ENCODE data around the gene SLC4A1. TPM values are rescaled to one million over a fixed set of nuclear protein-coding genes. Genes with fewer than 3 reads are reported as not detected.

Gene SLC4A1
- total RNA-seq, 2 experiments from 2014 or later, result not detected

DNA sequence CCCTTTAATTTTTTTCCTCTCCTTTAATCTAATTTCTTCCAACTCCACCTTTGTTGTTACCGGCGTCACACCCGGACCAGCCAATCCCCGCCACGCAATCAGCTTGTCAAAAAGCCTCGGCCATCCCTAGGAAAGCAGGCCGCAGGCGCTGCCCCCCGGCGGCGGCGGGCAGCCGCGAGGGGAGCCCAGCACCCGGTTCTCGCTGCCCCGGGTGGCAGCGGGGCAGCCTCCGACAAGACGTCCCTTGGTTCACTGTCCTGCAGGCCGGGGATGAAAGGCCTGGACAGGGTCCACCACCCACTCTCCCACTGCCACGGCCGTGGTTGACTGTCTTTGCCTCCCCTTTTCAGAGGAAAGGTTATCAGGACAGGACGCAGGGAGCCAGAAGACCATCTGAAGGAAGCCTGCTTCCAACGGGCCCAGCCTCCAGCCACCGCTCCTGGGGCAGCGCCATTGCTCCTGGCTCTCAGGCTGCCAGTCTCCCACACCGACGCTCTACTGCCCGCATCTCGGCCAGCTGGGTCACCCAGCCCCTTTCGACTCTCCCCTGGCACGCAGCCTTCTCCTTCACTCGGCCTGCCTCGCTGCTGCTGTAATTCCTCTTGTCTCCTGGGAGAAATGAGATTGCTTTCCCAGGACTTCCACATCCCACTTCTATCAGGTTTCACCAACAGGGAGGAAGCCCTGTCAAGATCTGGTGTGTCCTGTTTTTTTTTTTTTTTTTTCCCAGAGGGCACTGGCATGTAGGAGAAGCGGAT is 45.6 kb downstream of the SLC4A1 start:
- intact Hi-C loops (cut with micrococcal nuclease), result loop anchor here (10.0 kb wide), 1 partner anchor 1477 kb away; the partner anchor contains the start of gene EZH1

DNA sequence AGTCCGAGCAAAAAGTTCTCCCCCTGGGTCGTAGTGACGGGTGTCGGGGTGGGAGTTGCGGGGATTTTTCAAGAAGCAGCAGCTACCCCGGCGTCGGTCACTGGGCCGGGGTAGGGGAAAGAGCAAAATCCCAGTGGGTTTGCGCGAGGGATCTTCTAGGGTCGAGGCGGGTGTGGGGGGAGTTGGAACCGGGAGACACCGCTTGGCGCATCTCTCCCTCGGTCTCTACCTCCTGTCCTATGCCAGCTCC is 46.1 kb downstream of the SLC4A1 start:
- Mint-ChIP-seq H3K27me3 (ENCODE audit: low read depth) (no peaks in the 10 kb centered on the region), H3K36me3 (ENCODE audit: low read depth) (peaks cover 8% of the 10 kb centered on the region), H3K27ac (peak overlapping the region; percentile 88), H3K9me3 (no peaks in the 10 kb centered on the region), H3K4me1 (ENCODE audit: low read depth) (peaks cover 11% of the 10 kb centered on the region), H3K4me3 (peak overlapping the region; percentile 83)
- CTCF ChIA-PET, result interaction anchor here (1.0 to 4.9 kb wide), 7 partner anchors 8 to 124 kb away, joined by 3 to 41 read pairs (median 5); partner anchors contain the start of gene SLC25A39
- DNase-seq, result no peak
- intact Hi-C loops (cut with micrococcal nuclease), result loop anchor here (2.0 to 10.0 kb wide), 2 partner anchors 25 to 1477 kb away; partner anchors contain the start of gene EZH1

More for the DNA sequence above, 45.6 kb downstream of the SLC4A1 start:
- H3K9me3 Mint-ChIP-seq, result no peaks in the 10 kb centered on the region
- CTCF ChIA-PET, result interaction anchor here (1.0 to 4.9 kb wide), 7 partner anchors 9 to 124 kb away, joined by 3 to 41 read pairs (median 5); partner anchors contain the start of gene SLC25A39
- peak overlapping the region; percentile 88 for H3K27ac Mint-ChIP-seq
- peaks cover 8% of the 10 kb centered on the region for H3K4me1 Mint-ChIP-seq (ENCODE audit: low read depth)
- peak; percentile 70 for DNase-seq
- peak overlapping the region; percentile 83 for H3K4me3 Mint-ChIP-seq
- H3K36me3 Mint-ChIP-seq (ENCODE audit: low read depth), result peaks cover 4% of the 10 kb centered on the region
- no peaks in the 10 kb centered on the region for H3K27me3 Mint-ChIP-seq (ENCODE audit: low read depth)

DNA sequence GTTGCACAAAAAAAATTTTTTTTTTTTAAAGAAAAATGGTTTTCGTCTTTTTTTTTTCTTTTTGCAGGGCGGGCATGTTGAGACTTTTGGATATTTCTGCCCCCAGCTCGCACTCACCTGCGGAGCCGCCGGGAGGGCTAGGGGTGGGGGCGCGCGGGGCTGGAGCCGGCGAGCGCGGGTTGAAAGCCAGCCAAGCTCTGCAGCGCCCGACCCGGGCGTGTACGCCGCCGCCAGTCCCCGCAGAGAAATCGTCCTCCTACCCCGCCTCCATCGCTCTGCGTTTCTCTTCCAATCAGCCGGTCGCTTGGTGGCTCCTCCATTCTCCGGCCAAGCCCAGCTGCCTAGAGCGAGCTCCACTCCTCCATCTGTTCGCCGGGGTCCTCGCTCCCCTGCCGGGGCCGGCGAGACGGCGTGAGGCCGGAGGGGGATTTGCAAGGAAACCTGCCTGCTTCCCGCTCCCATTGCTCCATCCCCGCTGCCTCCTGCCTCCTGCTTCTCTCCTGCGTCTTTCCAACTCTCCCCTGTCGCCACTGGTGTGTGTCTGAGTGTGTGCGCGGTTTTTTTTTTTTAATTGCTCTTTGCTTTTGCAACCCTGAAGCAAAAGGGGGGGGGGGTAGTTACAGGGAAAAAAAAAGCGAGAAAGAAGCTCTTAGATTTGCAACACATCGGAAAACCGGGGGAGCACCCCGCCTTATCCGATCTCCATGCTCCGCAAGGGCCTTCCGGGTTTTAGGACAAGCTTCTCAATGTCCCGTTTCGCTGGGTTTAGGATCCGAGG is 46.7 kb downstream of the SLC4A1 start:
- peak; percentile 73 for DNase-seq
- peak overlapping the region; percentile 83 for H3K4me3 Mint-ChIP-seq
- intact Hi-C loops (cut with micrococcal nuclease), result loop anchor here (2.0 to 10.0 kb wide), 2 partner anchors 26 to 1476 kb away; partner anchors contain the start of gene EZH1
- no peaks in the 10 kb centered on the region for H3K27me3 Mint-ChIP-seq (ENCODE audit: low read depth)
- peak overlapping the region; percentile 88 for H3K27ac Mint-ChIP-seq
- H3K4me1 Mint-ChIP-seq (ENCODE audit: low read depth), result peaks cover 16% of the 10 kb centered on the region
- peaks cover 13% of the 10 kb centered on the region for H3K36me3 Mint-ChIP-seq (ENCODE audit: low read depth)
- CTCF ChIA-PET, result interaction anchor here (1.0 to 4.9 kb wide), 8 partner anchors 8 to 125 kb away, joined by 3 to 41 read pairs (median 4); partner anchors contain the start of gene SLC25A39
- no peaks in the 10 kb centered on the region for H3K9me3 Mint-ChIP-seq

DNA sequence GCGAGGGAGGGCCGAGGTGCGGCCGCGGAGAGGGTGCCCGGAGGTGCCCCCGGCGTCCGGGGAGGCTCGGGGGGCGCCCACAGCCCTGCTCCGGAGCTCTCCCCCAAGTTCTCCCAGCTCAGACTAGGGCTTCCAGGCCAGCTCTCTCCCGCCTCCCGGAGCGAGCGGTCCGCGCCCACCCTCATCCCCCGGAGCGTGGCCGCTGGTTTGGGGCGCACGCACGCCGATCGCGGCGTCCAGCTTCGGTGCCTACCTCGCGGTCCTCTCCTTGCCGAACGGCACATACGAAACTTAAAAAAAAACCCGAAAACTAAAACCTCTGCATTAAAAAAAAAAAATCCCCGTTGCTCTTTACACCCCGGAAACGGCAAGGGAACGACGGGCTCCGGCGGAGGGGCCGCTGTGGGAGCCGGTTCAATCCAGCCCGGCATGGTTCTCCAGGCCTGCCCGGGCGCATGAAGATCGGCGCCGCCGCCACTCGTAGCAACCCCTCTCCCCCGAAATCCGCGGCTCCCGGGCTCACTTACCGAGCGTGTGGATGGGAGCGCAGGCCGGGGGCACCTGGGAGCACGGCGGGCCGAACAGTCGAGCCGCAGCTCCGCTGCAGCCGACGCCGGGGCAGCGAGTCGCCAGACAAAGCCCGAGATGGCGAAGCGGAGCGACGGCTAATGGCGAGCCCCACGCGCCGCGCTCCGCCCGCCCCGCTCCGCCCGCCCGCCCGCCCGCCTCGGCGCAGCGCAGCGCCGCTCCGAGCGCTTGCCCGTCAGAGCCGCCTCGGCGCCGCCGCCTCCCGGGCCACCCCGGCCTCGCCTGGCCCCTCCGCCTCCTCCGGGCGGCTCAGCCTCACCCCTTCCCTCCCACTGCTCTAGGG is 47.5 kb downstream of the SLC4A1 start:
- Mint-ChIP-seq H3K27me3 (ENCODE audit: low read depth) (no peaks in the 10 kb centered on the region), H3K36me3 (ENCODE audit: low read depth) (peaks cover 21% of the 10 kb centered on the region), H3K27ac (peak overlapping the region; percentile 97), H3K4me3 (peak overlapping the region; percentile 83), H3K4me1 (ENCODE audit: low read depth) (peaks cover 24% of the 10 kb centered on the region), H3K9me3 (no peaks in the 10 kb centered on the region)
- CTCF ChIA-PET, result interaction anchor here (0.8 to 4.9 kb wide), 8 partner anchors 10 to 125 kb away, joined by 3 to 41 read pairs (median 5); partner anchors contain the start of genes HDAC5, SLC25A39 and TMUB2
- DNase-seq, result peak; percentile 66
- intact Hi-C loops (cut with micrococcal nuclease), result loop anchor here (1.0 to 10.0 kb wide), 3 partner anchors 26 to 1476 kb away; partner anchors contain the start of genes EZH1 and LSM12

DNA sequence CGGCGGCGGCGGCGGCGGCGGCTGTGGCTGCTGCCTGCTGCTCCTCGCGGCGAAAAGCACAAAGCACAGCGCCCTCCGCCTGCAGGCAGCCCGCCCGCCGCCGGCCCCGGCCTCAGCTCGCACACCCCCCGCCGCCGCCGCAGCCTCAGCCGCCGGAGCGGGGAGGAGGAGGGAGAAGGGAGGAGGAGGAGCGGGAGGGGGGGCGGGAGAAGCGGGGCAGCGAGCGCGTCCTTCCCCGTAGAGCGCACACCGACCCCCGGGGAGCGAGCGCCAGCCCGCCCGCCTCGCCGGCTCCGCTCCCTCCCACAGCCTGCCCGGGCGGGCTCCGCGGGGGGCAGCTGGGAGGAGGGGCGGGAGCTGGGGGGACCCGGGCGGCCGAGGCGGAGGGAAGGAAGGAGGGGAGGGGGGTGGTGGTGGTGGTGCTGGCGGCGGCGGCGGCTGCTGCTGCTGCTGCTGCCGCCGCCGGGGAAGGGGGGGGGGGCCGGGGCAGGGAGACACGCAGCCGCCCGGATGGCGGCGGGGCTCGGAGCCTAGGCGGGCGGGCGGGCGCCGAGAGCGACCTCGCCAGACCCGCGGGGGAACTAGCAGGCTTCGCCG is 48.2 kb downstream of the SLC4A1 start, which contains the start of gene UBTF:
TSS of gene UBTF (minus strand) at position 60 of the 597 bp plus-strand sequence. CDS start 1,446 bp downstream, outside the sequence.
- DNase-seq, result peak; percentile 63
- intact Hi-C loops (cut with micrococcal nuclease), result loop anchor here (1.0 to 10.0 kb wide), 6 partner anchors 27 to 1475 kb away; partner anchors contain the start of genes EZH1, FMNL1, GPATCH8 and HROB
- H3K36me3 Mint-ChIP-seq (ENCODE audit: low read depth), result peaks cover 29% of the 10 kb centered on the region
- no peaks in the 10 kb centered on the region for H3K27me3 Mint-ChIP-seq (ENCODE audit: low read depth)
- peak within 1 kb of the TSS; percentile 94 for H3K4me3 Mint-ChIP-seq
- H3K27ac Mint-ChIP-seq, result peak within 1 kb of the TSS; percentile 97
- CTCF ChIA-PET, result interaction anchor here (0.8 to 4.9 kb wide), 5 partner anchors 9 to 96 kb away, joined by 3 to 41 read pairs (median 4); partner anchors contain the start of genes HDAC5 and TMUB2
- H3K9me3 Mint-ChIP-seq, result no peaks in the 10 kb centered on the region
- H3K4me1 Mint-ChIP-seq (ENCODE audit: low read depth), result peaks cover 31% of the 10 kb centered on the region

DNA sequence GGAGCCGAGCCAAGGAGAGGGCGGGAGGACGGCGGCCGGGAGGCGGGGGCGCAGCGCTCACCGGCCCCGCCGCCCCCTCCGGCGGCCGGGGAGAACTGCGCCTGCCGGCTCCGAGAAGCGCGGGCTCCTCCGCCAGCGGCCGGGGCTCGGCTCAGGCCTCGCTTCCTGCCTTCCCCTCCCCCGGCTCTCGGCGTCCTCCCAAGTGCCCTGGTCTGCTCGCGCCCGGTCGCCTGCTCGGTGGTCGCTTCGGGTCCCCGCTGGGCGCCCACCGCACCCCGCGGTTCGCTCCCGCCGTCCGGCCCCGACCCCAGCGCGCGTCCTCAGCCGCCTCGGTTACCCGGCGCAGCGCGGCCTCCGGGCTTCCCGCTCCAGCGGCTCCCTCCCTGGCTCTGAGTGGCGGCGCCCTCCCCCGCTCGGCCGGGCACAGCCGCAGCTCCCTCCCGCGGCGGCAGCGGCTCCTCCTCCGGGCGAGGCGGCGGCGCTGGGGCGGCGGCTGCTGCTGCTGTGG is 48.8 kb downstream of the SLC4A1 start:
- Mint-ChIP-seq H3K27ac (peak overlapping the region; percentile 59), H3K36me3 (ENCODE audit: low read depth) (peaks cover 33% of the 10 kb centered on the region)
- CTCF ChIA-PET, result interaction anchor here (2.5 to 4.9 kb wide), 2 partner anchors 9 to 32 kb away, joined by 6 to 41 read pairs; partner anchors contain the start of gene TMUB2

DNA sequence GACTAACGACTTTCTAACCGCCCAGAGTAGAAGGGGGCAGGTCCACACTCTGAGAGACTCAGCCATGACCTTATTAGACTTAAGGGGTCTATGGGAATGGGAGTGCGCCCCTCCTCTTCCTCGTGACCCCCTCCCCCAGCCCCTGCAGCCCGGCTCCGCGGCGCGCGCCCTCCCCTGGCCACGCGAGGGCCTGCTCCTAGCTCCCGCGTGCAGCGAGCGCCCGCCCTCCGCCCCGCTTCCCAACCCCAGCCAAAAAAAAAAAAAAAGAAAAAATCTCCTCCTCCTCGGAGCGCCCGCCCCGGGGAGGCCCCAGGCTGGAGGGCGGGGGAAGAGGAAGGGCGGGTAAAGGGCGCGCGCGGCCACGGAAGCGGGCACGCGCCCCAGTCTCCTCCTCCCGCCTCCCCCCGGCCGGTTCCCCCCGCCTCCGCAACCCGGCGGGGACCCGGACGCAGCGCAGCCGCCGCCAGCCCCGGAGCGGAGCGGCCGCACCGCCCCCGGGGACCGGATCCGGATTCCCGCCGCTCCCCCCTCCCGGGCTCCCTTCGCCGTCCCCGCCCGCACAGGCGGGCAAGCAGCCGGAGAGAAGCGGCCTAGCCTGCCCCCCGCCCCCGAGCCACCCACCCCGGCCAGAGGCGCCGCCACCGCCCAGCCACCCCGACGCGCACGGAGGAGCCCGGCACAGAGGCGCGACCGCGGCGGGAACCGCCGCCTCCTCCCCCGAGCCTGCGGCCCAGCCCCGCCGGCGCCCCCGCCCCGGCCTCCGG is 49.4 kb downstream of the SLC4A1 start:
- no peaks in the 10 kb centered on the region for H3K9me3 Mint-ChIP-seq
- CTCF ChIA-PET, result interaction anchor here (1.3 to 4.9 kb wide), 3 partner anchors 8 to 31 kb away, joined by 6 to 41 read pairs (median 7); partner anchors contain the start of gene TMUB2
- peak; percentile 89 for DNase-seq
- peaks cover 40% of the 10 kb centered on the region for H3K4me1 Mint-ChIP-seq (ENCODE audit: low read depth)
- intact Hi-C loops (cut with micrococcal nuclease), result loop anchor here (1.0 to 10.0 kb wide), 6 partner anchors 8 to 1006 kb away; partner anchors contain the start of genes FMNL1, GPATCH8 and HROB
- no peaks in the 10 kb centered on the region for H3K27me3 Mint-ChIP-seq (ENCODE audit: low read depth)
- H3K36me3 Mint-ChIP-seq (ENCODE audit: low read depth), result peaks cover 40% of the 10 kb centered on the region
- peak overlapping the region; percentile 96 for H3K27ac Mint-ChIP-seq
- H3K4me3 Mint-ChIP-seq, result peak overlapping the region; percentile 94

More for the DNA sequence above, 48.8 kb downstream of the SLC4A1 start:
- no peaks in the 10 kb centered on the region for H3K27me3 Mint-ChIP-seq (ENCODE audit: low read depth)
- peak; percentile 70 for DNase-seq
- H3K9me3 Mint-ChIP-seq, result no peaks in the 10 kb centered on the region
- peaks cover 33% of the 10 kb centered on the region for H3K4me1 Mint-ChIP-seq (ENCODE audit: low read depth)
- intact Hi-C loops (cut with micrococcal nuclease), result loop anchor here (5.0 to 10.0 kb wide), 3 partner anchors 77 to 1006 kb away; partner anchors contain the start of genes FMNL1, GPATCH8 and HROB
- H3K4me3 Mint-ChIP-seq, result peak overlapping the region; percentile 34

DNA sequence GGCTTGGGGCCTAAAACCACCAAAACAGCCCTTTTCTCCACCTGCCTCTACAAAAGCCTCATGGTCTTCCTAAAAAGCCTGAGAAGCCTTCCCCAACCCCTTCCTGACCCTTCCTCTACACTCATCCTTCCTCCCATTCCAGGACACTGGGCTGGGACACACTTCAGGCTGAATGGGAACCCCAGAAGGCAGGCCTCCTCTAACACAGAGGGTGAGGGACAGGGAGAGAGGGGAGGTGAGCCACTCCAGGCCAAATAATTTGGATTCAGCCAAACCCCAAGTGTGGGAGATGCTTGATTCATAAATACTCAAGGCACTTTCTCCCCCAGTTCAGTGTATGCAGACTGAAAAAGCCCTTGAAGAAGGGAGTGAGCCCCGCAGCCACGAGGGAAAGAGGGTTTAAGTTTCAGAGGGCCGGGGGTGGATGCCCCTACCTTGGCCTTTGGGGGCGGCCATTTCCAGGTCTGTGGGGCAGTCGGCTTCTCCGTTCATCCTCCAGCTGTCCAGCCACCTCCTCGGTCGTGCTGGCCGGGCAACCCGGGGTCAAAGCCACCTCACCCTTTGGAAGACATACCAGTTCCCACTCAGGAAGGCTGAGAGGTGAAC is 50.1 kb downstream of the SLC4A1 start:
- Mint-ChIP-seq H3K9me3 (no peaks in the 10 kb centered on the region), H3K4me1 (ENCODE audit: low read depth) (peaks cover 47% of the 10 kb centered on the region), H3K27ac (peak overlapping the region; percentile 96), H3K4me3 (peak overlapping the region; percentile 94), H3K27me3 (ENCODE audit: low read depth) (no peaks in the 10 kb centered on the region), H3K36me3 (ENCODE audit: low read depth) (peaks cover 42% of the 10 kb centered on the region)
- intact Hi-C loops (cut with micrococcal nuclease), result loop anchor here (1.0 to 10.0 kb wide), 6 partner anchors 8 to 1007 kb away; partner anchors contain the start of genes FMNL1, GPATCH8 and HROB
- CTCF ChIA-PET, result interaction anchor here (0.5 to 2.5 kb wide), 6 partner anchors 14 to 133 kb away, joined by 3 to 9 read pairs (median 5); partner anchors contain the start of gene TMUB2
- DNase-seq, result peak; percentile 37

DNA sequence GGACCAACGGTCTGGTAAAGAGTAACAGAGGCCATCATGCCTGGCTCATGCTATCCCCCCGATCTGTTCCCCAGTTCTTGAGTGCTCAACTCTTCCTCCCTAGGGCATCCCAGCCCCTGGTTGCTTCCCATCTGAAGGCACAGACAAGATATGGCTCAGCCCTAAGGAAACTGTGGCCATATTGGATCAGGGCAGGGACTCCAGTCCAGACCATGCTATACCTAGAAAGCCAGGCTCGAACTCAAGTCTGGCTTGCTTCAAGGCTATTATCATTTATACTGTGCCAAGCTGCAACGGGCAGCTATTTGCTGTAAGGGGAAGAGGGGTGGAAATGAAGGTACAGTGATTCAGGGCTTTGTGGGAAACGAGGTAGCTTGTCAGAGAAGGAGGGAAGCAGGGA is 51.2 kb downstream of the SLC4A1 start:
- peak overlapping the region; percentile 94 for H3K4me3 Mint-ChIP-seq
- H3K36me3 Mint-ChIP-seq (ENCODE audit: low read depth), result peaks cover 44% of the 10 kb centered on the region
- H3K27me3 Mint-ChIP-seq (ENCODE audit: low read depth), result no peaks in the 10 kb centered on the region
- DNase-seq, result no peak
- CTCF ChIA-PET, result interaction anchor here (0.6 to 2.8 kb wide), 10 partner anchors 11 to 136 kb away, joined by 3 to 9 read pairs (median 4); partner anchors contain the start of genes GRN and SLC25A39
- H3K4me1 Mint-ChIP-seq (ENCODE audit: low read depth), result peaks cover 48% of the 10 kb centered on the region
- intact Hi-C loops (cut with micrococcal nuclease), result loop anchor here (1.0 to 10.0 kb wide), 4 partner anchors 30 to 1008 kb away; partner anchors contain the start of genes FMNL1, GPATCH8, HROB and TMUB2
- no peaks in the 10 kb centered on the region for H3K9me3 Mint-ChIP-seq
- peak overlapping the region; percentile 96 for H3K27ac Mint-ChIP-seq

Measured in activated naive CD4-positive, alpha-beta T cell treated with anti-CD3 and anti-CD28 coated beads for 36 hours (primary cell).